Panc1 (cell line): ENCODE results near the gene GCAT.

Experiments used
- CTCF ChIP-seq: fragments of 450-650 bp; IDR thresholded peaks from 2 replicates; pipeline ENCODE4 v1.5.1; 2017; ENCODE audit warnings: mild to moderate bottlenecking
- POLR2AphosphoS5 ChIP-seq: IDR thresholded peaks from 2 replicates; pipeline ENCODE4 v1.6.1; 2012; ENCODE audit warnings: mild to moderate bottlenecking, low read depth, low read length, moderate library complexity
- SIN3A ChIP-seq: IDR thresholded peaks from 2 replicates; pipeline ENCODE4 v1.6.1; 2012; ENCODE audit warnings: low read depth, mild to moderate bottlenecking, low read length, moderate library complexity, borderline replicate concordance; ENCODE audit not compliant: insufficient read depth

DNA sequence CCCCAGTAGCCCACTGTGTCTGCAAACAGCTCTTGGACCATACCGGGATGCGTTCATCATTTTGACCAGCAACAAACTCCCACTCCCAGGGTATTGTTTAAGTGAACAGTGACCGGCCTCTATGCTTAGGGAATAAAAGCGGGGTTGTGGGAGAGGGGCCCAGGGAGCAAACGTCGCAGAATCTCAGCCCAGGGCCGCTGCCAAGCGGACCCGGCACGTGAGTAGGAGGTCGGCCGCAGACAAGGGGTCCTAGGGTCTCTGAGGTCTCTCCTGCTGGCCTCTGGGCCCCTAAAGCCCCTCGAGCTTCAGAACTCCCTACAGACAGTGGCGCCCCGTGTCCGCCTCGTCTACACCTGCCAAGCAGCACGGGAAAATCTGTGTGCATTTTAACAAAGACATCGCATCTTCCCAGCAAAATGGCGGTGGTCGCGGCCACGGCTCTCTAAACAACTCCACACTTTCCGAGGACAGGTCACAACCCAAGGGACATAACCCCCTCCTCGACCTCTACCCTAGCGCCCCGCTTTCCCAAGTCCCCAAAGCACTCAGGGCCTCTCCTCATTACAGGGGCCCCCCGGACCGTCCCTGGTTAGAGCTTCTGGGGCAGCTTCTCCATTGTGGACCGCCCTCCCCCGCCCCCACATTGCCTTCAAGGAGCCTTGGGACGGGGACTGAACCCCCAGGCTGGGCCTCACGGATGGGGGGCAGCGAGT is 3.9 kb upstream of the GCAT start:
- no peak for TF ChIP-seq CTCF
- no peak for TF ChIP-seq SIN3A
- no peak for TF ChIP-seq POLR2AphosphoS5
